Renal cortex interstitium (tissue), 11 donors: ENCODE results near the gene BPIFA1. TPM values are rescaled to one million over a fixed set of nuclear protein-coding genes. Genes with fewer than 3 reads are reported as not detected.

ENCODE experiments used
- DNase-seq, 11 donors: peaks; one replicate each; pipeline ENCODE4 v3.0.0-alpha.2; 2013; ENCODE audit warnings: low read depth in 9 of 11, low spot score in 4 of 11; ENCODE audit errors: extremely low read depth in 1 of 11
- polyA plus RNA-seq, 3 donors: library from polyadenylated mRNA; unstranded; fragments of 120-200 nt; gene quantifications; one replicate each; pipeline ENCODE4 v1.2.1, GENCODE V29; 2013; ENCODE audit not compliant: insufficient read length in 3 of 3

BPIFA1 gene
- polyA plus RNA-seq, 3 donors, result not detected

DNA sequence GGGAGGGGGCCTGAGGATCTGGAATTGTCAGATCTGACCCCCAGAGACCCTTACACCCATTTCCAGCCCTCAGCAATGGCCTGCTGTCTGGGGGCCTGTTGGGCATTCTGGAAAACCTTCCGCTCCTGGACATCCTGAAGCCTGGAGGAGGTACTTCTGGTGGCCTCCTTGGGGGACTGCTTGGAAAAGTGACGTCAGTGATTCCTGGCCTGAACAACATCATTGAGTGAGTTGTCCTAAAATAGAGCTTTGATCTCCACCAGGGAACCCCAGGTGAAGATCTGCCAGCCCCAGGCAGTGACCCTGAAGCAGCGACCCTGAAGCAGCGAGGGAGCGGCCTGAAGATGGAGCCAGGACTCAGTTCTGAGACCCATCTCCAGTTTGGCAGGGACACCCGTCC lies 2.2 kb downstream of the BPIFA1 start:
- no peak for DNase-seq

DNA sequence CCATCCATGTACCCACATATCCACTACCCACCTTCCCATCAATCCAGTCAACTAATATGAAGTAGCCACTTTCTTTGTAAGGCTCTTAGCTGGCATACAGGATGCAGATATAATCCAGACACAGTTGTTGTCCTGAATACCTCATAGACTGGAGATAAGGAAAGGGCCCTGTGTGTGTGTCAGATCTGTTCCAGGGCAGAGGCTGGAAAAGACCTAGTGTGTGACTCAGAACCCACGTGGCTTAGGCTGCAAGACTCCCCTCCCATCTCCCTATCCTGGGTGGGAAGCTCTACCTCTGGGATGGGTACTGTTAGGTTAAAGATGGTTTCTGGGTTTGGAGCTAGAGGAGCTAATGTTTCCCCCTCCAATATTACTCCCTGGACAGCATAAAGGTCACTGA lies 3.6 kb downstream of the BPIFA1 start:
- no peak for DNase-seq

DNA sequence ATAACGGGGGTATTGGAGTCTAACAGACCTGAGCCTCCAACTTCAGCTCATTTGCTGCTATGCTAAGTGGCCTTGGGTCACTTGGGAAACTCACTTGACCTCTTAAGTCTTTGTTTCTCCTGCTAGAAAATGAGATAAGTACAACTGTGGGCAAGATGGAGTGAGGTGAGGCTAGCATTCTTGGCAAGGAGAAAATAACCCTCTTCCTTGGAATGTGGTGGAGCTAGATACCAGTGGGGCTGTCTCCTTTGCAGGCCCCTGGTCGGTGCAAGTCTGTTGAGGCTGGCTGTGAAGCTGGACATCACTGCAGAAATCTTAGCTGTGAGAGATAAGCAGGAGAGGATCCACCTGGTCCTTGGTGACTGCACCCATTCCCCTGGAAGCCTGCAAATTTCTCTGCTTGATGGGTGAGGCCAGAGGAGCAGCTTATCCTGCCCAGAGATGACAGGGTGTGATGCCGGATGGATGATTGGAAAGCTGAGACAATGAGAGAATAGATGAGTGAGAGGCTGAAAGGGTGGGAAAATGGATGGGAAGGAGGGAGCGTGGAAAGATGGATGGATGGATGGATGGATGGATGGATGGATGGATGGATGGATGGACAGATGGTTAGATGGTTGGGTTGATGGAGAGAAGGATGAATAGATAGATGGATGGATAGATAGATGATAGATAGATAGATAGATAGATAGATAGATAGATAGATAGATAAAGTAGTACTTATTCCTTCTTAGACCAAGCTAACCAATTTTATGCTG lies 4.4 kb downstream of the BPIFA1 start:
- DNase-seq, result no peak

DNA sequence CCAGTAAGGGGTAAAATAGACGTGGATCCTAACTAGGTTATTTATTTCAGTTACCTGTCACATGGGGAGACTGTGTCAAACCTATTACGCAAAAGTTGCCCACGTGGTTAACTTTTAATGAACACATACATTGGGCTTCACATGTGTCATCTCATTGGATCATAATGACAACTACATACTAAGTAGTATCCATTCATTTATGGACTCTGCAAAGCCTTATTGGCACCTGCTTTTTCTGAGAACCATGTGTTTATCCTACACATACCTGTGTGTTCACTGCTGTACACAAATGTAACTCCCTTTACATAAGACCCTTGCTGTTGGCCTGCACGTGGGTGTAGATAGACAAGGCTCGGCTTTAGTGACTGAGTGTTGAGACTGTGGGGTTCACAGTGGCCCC lies 5.1 kb downstream of the BPIFA1 start:
- DNase-seq, result no peak

DNA sequence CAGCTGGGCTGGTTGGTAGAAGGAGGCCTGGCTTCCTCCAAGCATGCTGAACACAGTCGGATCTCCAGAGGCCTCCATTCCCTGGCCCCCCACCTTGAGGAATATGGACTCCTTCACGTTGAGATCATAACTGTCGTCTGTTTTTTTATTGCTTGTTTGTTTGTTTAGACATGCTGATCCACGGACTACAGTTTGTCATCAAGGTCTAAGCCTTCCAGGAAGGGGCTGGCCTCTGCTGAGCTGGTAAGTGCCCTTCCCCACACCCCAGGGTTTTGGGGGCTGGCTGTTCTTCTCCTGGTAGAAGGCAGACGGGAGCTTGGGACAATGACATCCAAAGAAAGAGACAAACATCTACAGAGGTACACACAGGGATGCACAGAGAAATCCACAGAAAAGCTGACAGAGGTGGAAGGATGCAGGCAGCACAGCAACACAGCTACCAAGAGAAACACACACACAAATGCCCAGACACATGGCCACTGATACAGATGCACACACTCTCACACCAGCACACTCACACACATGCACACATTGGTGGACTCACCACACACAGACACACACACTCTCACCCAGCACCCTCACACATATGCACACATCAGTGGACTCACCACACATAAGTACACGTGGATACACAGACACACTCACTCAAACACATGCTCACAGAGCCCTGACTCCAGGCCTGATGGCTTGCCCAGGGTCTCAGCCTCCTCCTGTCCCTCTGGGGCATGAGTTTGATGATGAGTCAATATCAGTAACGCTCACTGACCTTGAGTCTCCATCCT lies 6.7 kb downstream of the BPIFA1 start:
- no peak for DNase-seq

DNA sequence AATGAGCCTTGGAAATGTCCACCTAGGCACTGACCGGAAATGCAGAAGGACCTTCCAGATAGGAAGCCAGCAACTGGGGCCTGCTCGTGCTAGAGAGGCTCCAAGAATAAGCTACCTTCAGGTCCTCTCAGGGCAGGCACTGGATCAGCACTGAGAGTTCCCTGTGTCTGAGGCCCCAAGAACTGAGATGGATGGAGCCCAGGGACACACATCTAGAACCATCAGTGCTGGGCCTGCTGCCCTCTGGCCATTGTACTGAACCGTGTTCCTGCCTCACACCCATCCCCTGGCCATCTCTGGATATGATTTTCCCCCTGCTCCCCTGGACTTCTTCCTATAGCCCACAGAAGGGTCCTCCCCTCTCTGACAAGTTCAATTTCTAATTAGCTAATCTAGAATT lies 10.3 kb downstream of the BPIFA1 start:
- DNase-seq, result no peak

DNA sequence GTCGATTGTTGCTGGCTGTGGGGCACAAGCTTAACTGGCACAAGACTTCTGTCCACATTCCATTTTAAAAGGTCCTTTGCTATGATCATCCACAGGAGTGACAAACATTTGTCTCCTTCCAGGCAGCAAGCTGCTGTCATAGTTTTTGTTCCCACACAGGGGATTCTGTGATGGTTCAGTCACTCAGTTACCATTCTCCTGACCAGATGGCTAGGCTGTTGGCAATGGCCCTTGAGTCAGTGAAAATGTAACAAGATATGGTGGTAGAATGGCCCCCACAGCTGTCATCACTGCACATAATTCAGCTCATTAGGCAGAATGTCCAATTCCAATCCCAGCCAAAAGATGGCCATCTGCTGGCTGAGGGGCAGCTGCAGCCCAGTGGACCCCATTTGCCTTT lies 13.7 kb downstream of the BPIFA1 start:
- no peak for DNase-seq

DNA sequence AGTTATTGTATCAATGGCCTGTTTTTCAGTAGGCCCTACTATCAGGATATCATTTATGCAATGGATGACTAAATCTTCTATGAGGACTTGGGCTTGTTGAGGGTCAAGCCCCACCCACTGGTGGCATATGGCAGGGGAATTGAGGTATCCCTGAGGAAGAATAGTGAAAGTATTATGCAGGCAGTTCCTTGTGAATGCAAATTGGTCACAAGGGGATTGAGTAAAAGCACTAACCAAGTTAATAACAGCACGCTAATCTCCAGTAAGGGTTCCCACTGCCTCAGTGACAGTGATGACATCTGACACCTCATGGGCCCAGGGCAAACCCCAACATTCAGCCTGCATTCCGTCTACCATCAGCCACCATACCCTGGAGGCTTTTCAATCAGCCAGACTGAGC lies 14.9 kb downstream of the BPIFA1 start:
- no peak for DNase-seq

DNA sequence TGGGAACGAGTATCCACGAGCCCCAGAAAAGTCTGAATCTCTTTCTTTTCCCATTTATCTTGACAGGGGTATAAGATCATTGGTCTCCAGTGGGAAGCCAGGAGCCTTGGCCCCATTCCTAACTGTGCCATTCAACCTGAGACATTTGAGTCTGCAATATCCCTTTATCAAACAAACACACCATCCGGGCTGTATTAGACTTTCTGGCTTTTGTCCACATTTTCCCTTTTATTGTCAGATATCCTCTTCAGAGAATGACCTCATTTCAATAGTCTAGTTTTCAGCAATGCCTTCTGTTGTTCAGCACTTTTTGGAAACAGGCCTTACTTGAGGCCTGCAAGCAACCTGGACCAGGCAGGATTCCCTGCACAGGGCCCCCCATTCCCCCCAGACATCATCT lies 15.7 kb downstream of the BPIFA1 start:
- no peak for DNase-seq

DNA sequence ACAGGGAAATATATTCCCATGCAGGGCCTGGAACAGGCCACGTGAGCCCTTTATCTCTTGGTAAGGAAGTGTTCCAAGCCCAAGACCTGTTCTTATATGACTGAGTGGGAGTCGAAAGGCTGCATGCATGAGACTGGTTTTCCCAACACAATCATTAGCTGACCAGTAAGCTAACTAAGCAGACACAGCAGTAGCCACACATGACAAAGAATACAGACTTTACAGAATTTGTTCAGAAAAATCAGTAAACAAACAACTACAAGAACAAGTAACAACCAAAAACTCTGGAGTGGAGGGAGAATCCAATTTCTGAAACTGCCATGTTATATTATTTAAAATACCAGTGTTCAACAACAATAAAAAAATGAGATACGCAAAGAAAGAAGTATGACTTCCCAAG lies 16.7 kb downstream of the BPIFA1 start:
- no peak for DNase-seq

DNA sequence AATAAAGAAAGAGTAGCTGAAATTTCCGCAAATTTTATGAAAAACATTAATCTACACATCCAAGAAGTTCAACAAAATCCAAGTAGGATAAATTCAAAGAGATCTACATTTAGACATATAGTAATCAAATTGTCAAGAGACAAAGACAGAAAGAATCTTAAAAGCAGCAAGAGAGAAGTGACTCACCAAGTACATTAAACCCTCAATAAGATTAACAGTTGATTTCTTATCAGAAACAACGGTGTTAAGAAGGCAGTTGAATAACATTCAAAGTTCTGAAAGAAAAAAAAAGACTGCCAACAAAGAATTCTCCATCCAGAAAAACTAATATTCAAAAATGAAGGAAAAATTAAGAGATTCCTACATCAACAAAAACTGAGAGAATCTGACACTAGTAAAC lies 19.2 kb downstream of the BPIFA1 start:
- no peak for DNase-seq

DNA sequence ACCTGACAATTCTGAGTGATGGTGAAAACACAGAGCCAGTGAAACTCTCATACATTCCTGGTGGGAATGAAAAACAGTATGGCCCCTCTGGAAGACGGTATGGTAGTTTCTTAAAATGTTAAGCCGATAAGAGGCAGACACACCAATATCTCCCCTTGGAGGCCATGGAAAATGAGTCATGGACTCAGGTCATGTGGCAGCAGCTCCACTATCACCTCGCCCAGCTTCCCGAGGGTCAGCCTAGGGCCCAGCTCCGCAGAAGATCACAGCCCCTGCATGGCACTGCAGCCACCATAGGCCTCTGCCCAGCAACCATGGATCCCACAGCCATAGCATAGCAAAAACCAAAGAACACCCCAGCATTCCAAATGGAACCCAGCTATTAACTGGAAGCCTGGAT lies 21.4 kb downstream of the BPIFA1 start:
- no peak for DNase-seq

DNA sequence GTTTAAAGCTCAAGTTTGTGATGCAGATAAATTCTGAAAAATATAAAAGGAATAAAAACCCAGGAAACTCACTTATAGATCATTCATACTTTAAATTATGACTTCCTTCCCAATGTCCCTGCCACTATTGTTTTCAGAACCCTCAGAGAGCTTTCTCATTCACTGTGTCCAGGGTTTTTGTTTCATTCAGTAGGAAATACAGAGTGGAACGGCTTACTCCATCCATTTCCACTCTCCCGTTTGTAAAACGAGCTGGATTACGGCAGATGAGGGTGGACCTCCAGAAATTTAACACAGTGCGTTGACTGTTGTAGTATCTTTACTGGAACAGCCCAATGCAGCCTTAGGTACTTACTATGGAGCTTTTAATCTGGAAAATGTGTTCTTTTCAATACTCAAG lies 23.6 kb downstream of the BPIFA1 start:
- DNase-seq, result no peak

DNA sequence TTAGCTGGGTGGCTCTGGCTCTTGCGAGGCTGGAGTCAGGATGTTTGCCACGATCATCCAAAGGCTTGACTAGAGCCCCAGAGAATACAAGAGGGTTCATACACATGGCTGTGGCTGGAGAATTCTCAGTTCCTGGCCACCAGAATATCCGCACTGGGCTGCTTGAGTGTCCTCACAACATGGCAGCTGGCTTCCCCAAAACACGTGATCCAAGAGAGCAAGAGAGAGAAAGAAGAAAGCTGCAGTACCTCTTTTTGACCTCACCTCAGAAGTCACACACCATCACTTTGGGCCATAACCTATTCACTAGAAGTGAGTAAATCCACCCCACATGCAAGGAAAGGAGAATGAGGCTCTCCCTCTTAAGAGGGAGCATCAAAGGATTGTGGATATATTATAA lies 25.7 kb downstream of the BPIFA1 start:
- DNase-seq, result no peak

DNA sequence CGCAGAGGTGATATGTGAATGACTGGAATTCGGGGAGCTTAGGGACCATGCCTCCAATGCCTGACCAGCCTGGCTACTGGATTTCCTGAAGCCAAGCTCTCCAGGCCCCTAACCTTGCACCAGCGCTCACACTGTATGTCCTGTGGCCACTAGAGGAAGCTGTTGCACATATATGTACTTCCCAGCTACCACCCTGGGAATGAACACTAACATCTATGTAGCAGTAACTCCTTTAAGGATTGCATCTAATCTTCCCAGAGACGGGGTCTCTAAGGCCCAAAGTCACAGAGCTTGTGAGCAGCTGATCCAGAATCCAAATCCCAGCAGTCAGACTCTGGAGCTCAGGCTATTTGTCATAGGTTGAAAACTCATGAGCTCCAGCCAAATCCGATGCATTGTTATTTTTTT lies 26.9 kb downstream of the BPIFA1 start:
- DNase-seq, result peak in 9 of 11 donors; percentile 7 to 48 (median 39)

DNA sequence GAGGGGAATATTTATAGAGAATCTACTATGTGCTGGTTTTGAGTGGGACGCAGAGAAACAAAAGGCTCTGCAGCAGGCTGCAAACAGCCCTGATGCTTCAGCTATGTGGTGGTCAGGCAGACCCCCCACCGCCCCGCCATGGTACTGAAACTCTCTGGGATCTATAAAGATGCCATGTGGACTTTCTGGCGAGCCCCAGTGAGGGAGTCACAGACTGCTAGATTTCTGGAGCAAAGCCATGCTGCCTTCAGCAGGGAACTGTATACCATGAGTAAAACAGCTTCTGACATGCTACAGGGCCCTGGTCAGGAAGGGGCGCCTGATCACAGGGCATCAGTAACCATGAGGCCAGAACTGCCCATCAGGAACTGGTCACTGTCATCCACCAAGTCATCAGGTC lies 28.0 kb downstream of the BPIFA1 start:
- DNase-seq, result no peak

DNA sequence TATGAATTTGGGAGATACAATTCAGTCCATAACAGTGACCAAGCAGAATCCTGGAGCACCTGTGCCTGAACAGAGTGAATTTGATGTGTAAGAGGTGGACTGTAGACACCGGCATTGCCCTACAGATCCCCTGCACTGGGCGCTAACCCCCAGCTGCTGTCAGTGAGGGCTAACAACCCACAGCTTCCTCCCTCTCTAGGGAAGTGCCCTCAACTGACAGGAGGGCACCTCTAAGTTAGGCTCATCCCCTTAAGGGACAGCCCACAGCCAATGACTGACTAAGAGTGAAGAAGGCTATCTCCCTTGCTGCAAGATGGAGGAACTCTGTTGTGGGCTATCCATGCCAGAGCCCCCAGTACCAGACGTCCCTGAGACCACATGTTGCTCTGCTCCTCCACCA lies 31.9 kb downstream of the BPIFA1 start:
- no peak for DNase-seq

DNA sequence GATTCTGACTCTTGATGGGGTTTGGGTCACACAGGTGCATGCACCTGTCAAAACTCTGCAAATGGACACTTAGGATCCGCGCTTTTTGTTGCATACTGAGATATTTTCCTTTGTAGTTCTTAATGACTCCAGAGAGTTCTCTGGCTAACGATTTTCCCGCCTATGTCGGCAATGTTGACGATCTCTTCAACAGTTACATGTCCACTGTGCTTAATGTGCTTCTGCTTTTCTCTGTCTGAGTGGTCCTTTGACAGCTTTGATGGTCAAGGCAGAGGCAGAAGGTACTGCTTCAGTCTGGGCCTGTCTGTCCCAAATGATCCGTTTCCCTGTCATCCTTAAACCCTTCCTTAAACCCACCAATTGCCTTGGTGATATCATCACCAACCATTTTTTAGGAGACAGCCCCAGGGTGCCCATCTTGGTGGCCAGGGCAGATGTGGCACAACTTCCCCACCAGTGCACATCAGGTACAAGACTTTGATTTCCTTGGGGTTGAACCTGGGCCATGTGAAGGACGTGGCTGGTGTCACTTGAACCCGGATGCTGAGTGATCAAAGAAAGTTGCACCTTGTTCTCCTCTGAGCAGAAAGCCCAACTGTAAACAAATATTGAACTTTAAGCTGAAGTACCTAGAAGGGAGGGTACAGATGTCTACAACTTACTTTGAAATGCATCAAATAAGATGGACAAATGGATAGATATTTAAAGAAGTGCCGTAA lies 36.5 kb downstream of the BPIFA1 start:
- DNase-seq, result no peak

DNA sequence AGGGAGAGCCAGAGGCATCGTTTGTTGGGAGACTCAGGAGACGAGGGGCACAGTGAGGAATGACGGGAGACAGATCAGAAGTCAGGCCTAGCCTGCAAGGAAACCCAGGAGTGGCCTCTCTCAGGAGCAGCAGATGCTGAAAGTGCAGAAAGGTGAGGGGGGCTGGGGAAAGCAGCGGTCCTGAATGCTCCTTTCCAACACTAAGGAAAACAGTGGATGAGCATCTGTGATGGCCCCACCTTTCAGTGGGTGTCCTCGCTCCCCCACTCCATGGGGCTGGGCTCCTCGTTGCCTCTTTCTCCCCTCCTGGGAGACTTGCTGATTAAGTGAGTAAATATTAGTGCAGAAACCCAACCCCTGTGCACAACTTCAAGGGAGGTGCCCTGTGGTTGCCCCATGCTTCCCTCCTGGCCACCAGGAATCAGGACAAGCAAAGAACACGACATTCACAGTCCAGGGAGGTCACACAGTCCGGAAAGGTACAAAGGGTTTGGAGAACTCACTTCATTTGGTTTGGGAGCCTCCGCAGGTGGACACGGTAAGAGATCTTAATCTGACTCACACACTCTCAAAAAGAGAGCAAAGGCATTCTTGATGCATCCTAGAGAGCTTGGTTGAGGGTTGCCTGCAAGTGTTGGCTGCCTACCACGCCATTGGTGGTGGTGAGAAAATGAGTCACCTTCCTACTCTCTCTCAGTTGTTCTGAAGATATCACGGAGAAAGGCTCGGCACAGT lies 37.5 kb downstream of the BPIFA1 start:
- no peak for DNase-seq

DNA sequence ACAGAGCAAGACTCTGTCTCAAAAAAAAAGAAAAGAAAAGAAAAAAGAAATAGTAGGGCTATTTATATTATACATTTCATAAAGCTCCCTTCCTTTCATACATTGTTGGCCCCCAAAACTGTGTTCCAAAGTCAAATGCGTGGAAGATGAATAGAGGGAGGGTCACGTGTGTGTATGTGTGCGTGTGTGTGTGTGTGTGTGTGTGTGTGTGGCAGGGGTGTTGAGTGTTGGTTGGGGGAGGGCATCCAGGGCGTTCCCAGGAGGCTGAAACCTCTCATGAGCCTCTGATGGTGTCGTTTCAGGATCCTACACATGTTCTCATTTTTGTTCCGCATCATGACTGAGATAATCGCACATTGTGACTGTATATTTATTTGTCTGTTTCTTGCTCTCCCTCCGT lies 39.4 kb downstream of the BPIFA1 start:
- DNase-seq, result no peak
